ENCODE measurements around the gene NFIB.

The NFIB gene

DNA sequence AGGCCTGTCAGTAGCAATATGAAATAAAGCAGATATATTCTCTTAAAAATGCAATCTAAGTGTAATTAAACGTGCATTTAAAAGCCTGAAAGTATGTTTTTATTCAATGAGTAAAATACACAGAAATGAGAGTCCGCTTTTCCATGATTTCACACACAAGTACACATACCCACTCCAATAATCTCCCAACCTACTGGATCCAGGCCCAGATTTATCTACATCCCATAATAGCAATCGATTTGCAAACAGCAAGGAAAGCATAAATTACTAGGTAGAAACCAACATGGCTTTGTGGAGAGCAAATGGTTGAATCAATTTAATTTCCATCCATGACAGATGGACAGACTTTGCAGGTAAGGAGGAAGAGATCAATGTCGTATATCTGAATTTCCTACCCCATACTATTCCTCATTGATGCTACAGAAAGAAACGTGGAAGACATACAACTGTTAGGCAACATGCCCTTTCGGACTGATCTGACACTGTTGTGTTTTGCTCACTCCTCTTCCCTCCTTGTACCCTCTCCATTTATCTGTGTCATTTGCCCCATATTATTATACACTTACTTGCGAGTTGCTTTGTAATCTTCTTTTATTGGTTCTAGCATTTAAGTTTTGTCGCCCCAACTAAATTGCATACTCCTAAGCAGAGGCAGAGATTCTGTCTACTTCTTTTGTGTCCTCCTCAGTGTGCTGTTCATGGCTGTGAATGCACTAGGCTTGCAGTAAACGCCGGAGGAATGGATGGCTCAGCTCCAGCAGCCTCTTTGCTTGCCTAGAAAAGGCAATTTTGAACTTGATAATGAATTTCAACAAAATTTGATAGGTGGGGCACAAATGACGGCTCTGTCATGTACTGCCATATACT, 133.6 kb downstream of the NFIB start:
- no peak overlapping the region for H3K4me3 ChIP-seq (replicated peaks; ENCODE audit: low read depth, low read length)
- no peak for DNase-seq (ENCODE audit: extremely low read depth, low read depth)

DNA sequence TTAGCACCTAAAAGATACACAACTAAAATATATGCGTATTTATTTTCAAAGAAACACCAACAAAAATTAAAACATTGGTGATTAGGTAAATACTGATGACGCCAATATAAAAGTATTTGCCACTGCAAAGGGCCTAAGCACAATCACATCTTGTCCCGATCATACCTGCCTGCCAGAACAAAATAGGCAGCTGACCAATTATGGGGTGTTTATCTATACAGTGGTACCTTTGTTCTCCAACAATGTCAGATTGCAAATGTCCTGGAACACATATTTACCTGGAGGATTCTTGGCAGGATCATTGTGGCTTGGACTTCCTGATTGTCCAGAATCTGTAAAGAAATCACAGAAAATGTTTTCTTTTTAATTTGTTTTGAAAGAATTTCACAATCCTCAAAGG, 134.5 kb downstream of the NFIB start:
- no peak overlapping the region for H3K4me3 ChIP-seq (replicated peaks; ENCODE audit: low read depth, low read length)
- TF ChIP-seq, protein P1, sequence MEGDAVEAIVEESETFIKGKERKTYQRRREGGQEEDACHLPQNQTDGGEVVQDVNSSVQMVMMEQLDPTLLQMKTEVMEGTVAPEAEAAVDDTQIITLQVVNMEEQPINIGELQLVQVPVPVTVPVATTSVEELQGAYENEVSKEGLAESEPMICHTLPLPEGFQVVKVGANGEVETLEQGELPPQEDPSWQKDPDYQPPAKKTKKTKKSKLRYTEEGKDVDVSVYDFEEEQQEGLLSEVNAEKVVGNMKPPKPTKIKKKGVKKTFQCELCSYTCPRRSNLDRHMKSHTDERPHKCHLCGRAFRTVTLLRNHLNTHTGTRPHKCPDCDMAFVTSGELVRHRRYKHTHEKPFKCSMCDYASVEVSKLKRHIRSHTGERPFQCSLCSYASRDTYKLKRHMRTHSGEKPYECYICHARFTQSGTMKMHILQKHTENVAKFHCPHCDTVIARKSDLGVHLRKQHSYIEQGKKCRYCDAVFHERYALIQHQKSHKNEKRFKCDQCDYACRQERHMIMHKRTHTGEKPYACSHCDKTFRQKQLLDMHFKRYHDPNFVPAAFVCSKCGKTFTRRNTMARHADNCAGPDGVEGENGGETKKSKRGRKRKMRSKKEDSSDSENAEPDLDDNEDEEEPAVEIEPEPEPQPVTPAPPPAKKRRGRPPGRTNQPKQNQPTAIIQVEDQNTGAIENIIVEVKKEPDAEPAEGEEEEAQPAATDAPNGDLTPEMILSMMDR (IDR thresholded peaks at IDR 0.05; ENCODE audit: low read depth, low read length, missing control alignments), result no peak
- DNase-seq (ENCODE audit: extremely low read depth, low read depth), result no peak

More for the DNA sequence above, 133.6 kb downstream of the NFIB start:
- TF ChIP-seq, protein P1 (IDR thresholded peaks at IDR 0.05; ENCODE audit: low read depth, low read length, missing control alignments), result no peak

DNA sequence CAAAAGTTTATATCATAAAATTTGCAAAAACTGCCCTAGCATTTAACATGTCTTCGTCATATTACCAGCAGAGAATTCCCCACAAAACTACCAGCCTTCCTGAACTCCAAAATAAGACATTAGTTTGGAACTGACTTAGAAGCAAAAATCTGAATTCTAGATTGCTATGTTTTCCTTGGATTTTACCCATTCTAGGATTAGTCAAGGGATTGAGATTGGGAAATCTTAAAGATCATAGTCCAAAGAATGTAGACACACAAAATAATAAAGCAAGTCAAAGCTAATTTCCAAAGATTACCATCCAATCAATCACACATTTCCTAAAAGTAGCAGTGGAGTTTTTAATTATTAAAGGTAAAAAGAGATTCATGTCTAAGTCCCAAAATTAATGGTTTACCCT, 138.2 kb downstream of the NFIB start:
- no peak overlapping the region for H3K4me3 ChIP-seq (replicated peaks; ENCODE audit: low read depth, low read length)
- DNase-seq (ENCODE audit: extremely low read depth, low read depth), result no peak
- TF ChIP-seq, protein P1 (IDR thresholded peaks at IDR 0.05; ENCODE audit: low read depth, low read length, missing control alignments), result no peak

DNA sequence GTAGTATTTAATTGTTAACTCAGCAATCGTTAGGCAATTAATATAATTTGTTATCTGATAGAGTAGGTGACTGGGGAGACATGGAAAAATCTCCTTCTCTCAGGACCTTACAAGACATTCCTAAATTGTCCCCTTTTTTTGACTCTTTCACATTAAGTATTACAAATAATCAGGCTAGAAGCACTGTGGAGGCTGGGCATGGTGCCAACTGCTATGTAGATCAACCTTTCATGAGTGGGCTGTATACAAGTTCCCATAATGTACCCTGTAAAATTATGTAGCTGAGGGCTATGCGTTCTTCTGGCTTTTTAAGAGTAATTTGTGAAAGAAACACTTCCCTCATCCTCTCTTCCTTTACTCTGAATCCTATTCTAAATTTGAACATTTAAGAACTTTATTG, 140.2 kb downstream of the NFIB start:
- TF ChIP-seq, protein P1 (IDR thresholded peaks at IDR 0.05; ENCODE audit: low read depth, low read length, missing control alignments), result no peak
- DNase-seq (ENCODE audit: extremely low read depth, low read depth), result no peak
- no peak overlapping the region for H3K4me3 ChIP-seq (replicated peaks; ENCODE audit: low read depth, low read length)

DNA sequence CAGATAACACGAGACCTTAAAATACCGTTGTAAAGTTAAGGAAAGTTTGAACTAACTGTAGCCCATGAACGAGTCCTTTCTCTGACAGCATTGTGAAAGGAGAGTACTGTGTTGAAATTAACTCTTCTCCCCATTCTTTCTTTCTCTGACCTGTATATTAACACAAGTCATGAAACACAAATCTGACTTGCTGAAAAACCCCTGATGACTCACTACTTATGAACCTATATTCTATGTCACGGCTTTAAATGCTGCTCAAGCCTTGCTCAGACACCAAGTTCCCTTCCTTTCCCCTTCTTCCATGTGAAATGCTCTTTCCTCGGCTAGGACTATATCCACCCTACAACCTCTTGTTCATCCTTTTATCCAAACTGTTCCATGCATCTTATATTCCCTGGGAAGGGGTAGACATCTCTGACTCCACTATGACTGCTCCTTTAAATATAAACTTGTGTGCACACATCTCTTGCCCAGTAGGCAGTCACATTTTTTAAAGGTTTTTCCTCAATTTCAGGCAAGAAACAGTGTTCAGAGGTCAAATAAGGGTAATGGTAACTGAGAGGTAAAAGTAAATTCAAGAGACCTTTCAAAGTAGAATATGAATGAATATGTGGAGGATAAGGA, 142.9 kb downstream of the NFIB start:
- TF ChIP-seq, protein P1 (IDR thresholded peaks at IDR 0.05; ENCODE audit: low read depth, low read length, missing control alignments), result no peak
- H3K4me3 ChIP-seq (replicated peaks; ENCODE audit: low read depth, low read length), result no peak overlapping the region
- DNase-seq (ENCODE audit: extremely low read depth, low read depth), result no peak

- no peak overlapping the region for H3K4me3 ChIP-seq (replicated peaks; ENCODE audit: low read depth, low read length)
- no peak for DNase-seq (ENCODE audit: extremely low read depth, low read depth)
- TF ChIP-seq, protein P1 (IDR thresholded peaks at IDR 0.05; ENCODE audit: low read depth, low read length, missing control alignments), result no peak
Observed at GRCh38 chr9:14170392-14170931, 143.5 kb downstream of the NFIB start.
